ENCODE results near the gene NPPB.
A peak's percentile ranks its signal among the peaks of the same experiment; 100 is the strongest.

NPPB gene

DNA sequence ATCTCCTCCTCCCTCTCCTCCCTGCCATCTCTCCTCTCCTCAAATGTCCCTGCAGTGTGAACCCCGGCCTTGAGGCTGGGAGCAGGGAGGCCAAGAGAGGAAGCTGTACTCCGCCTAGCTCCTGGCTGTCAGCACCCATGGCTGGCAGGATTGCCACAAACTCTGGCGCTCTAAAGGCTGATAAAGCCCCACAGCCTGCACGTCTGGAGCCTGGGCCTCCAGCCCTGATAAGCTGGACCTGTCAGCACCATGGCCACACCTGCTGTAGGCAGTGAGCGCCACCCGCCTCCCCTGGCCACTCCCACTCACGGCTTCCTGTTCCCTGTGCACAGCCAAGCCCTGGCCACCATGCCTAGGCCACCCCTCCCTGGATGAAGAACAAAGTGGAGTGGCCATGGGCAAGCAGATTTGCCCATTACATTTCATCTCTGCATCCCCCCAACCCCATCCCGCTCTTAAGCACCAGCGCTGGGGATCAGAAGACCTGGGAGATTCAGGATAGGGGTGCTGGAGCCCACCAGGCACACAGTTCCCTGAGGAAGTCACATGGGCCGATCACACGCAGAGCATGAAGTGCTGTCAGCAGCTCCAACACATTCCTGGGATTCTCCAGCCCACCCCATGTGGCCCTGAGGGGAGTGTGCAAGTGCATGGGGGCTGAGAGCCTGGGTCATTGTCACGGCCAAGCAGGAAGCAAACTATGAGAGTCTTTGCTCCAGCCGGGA is 24.2 kb upstream of the NPPB start:
- DNase-seq (ENCODE audit: low read depth), result peak; percentile 15
- no peak overlapping the region for H3K4me3 ChIP-seq (ENCODE audit: low read depth, low read length)
- TF ChIP-seq, protein P1, sequence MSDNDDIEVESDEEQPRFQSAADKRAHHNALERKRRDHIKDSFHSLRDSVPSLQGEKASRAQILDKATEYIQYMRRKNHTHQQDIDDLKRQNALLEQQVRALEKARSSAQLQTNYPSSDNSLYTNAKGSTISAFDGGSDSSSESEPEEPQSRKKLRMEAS (IDR thresholded peaks at IDR 0.05; ENCODE audit: low read depth, low read length), result no peak
- TF ChIP-seq MYC (IDR thresholded peaks at IDR 0.05; ENCODE audit: low read depth, low read length), result no peak
- TF ChIP-seq, protein P2, sequence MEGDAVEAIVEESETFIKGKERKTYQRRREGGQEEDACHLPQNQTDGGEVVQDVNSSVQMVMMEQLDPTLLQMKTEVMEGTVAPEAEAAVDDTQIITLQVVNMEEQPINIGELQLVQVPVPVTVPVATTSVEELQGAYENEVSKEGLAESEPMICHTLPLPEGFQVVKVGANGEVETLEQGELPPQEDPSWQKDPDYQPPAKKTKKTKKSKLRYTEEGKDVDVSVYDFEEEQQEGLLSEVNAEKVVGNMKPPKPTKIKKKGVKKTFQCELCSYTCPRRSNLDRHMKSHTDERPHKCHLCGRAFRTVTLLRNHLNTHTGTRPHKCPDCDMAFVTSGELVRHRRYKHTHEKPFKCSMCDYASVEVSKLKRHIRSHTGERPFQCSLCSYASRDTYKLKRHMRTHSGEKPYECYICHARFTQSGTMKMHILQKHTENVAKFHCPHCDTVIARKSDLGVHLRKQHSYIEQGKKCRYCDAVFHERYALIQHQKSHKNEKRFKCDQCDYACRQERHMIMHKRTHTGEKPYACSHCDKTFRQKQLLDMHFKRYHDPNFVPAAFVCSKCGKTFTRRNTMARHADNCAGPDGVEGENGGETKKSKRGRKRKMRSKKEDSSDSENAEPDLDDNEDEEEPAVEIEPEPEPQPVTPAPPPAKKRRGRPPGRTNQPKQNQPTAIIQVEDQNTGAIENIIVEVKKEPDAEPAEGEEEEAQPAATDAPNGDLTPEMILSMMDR (IDR thresholded peaks at IDR 0.05; ENCODE audit: low read depth, low read length), result no peak
- TF ChIP-seq POLR2A (IDR thresholded peaks at IDR 0.05; ENCODE audit: extremely low read depth, insufficient read length), result no peak

DNA sequence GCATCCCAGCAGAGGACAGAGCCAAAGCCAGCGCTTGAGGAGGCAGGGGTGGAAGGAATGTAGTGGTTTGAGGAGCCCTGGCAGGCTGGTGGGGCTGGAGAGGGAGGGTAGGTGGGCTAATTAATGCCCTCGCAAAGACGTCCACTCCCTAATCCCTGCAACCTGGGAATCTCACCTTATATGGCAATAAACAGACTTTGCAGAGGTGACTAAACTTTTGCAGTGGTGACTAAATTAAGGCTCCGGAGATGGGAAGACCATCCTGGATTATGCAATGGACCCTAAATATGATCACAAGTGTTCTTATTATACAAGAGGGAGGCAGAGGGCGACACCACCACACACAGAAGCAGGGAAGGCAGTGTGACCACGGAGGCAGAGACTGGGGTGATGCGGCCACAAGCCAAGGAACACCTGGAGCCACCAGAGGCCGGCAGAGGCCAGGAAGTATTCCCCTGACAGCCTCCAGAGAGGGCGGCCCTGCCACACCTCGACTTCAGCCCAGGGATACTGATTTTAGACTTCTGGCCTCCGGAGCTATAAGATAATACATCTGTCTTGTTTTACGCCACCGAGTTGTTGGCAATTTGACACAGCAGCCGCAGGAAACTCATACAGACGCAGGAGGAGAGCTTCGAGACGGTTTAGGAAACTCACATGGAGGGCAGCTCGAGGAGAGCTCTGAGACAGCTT is 23.1 kb upstream of the NPPB start:
- H3K4me3 ChIP-seq (ENCODE audit: low read depth, low read length), result no peak overlapping the region
- TF ChIP-seq MYC (IDR thresholded peaks at IDR 0.05; ENCODE audit: low read depth, low read length) (no peak), POLR2A (IDR thresholded peaks at IDR 0.05; ENCODE audit: extremely low read depth, insufficient read length) (no peak)
- TF ChIP-seq, protein P1 (IDR thresholded peaks at IDR 0.05; ENCODE audit: low read depth, low read length), result no peak
- TF ChIP-seq, protein P2 (IDR thresholded peaks at IDR 0.05; ENCODE audit: low read depth, low read length), result no peak
- peak; percentile 35 for DNase-seq (ENCODE audit: low read depth)

DNA sequence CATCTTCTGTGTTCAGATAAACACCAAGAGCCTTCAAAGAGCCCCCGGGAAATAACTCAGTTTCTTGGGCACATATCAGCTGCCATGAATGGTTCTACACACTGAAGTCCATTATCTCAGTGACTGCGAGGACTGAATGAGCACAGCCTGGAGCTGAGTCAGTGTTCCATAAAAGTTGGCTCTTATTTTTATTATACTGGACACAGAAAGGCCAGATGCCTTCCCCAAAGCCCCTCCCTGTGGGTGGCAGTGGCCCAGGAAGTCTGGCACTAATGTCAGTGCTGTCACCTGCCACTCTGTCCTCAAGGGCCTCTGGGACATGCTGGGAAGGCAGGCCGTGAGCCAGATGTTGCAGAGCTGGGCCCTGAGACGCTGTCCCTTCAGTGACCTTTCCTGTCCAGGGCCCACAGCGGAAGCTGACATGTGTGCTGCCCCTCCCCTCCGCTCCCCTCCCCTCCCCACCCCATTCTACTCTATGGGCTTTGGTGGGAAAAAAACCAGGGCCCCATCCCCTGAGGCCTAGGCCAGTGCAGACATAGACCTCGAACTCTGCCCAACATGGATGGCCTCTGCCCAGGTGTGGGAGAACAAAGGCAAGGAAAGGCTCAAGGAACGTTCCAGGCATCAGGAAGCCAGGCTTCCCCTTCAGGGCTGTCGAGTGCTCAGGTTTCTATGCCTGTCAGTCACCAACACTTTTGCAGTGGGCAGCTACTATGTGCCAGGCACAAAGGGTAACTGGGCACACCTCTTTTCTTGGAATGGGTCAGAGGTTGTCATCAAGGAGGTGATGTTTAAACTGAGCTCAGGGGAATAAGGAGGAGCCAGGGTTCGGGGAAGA is 22.4 kb upstream of the NPPB start:
- DNase-seq (ENCODE audit: low read depth), result no peak
- no peak overlapping the region for H3K4me3 ChIP-seq (ENCODE audit: low read depth, low read length)
- TF ChIP-seq, protein P1 (IDR thresholded peaks at IDR 0.05; ENCODE audit: low read depth, low read length), result no peak
- TF ChIP-seq POLR2A (IDR thresholded peaks at IDR 0.05; ENCODE audit: extremely low read depth, insufficient read length) (no peak), MYC (IDR thresholded peaks at IDR 0.05; ENCODE audit: low read depth, low read length) (no peak)
- TF ChIP-seq, protein P2 (IDR thresholded peaks at IDR 0.05; ENCODE audit: low read depth, low read length), result no peak

DNA sequence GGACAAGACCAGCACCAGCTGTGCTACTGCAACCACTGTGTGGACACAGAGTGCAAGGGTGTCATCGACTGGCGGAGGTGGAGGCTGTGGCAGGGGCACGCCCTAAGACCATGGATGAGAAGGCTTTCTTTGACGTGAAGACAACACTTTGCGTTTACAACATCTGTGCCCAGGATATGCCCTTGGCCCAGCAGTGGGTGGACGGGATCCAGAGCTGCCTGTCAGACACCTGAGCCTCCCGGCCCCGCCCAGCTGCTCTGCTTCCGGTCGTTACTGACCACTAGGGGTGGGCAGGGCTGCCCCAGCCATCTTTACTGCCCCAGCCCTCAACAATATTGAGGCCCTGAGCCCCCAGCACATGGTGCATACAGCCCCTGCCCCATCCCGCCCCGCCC is 21.4 kb upstream of the NPPB start:
- TF ChIP-seq, protein P1 (IDR thresholded peaks at IDR 0.05; ENCODE audit: low read depth, low read length), result no peak
- TF ChIP-seq, protein P2 (IDR thresholded peaks at IDR 0.05; ENCODE audit: low read depth, low read length), result no peak
- no peak for TF ChIP-seq MYC (IDR thresholded peaks at IDR 0.05; ENCODE audit: low read depth, low read length)
- TF ChIP-seq POLR2A (IDR thresholded peaks at IDR 0.05; ENCODE audit: extremely low read depth, insufficient read length), result no peak
- no peak for DNase-seq (ENCODE audit: low read depth)
- no peak overlapping the region for H3K4me3 ChIP-seq (ENCODE audit: low read depth, low read length)

DNA sequence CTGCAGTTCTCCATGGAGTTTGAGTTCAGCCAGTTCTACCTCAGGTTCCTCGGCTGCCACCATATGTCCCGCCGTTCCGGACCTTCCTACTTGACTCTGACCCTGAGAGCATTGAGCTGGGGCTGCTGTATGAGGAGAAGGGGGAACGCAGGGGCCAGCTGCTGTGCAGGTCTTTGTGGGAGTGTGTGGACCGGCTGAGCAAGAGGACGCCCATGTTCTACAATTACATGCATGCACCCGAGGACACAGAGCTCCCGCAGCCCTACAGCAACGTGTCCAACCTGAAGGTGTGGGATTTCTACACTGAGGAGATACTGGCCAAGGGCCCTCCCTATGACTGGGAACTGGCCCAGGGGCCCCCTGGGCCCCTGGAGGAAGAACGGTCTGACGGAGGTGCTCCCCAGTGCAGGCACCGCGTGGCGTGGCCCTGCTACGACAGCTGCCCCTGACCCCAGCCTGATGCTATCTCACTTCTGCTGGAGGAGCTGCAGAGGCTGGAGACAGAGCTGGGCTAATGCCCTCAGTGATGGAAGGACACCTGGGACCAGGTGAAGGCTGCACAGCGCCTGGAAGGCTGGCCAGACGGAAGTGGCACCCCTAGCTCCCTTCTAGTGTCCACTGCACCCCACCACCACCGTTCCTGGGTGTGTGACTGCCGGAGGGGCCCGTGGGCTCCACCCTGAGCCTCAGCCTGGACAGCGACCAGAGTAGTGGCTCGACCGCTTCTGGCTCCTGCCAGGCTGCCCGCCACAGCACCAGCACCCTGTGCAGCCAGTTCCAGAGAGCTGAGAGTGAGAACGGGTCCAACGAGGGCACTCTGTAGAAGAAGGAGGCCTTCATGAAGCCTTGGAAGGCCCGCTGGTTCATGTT is 20.8 kb upstream of the NPPB start:
- TF ChIP-seq, protein P2 (IDR thresholded peaks at IDR 0.05; ENCODE audit: low read depth, low read length), result no peak
- TF ChIP-seq POLR2A (IDR thresholded peaks at IDR 0.05; ENCODE audit: extremely low read depth, insufficient read length) (no peak), MYC (IDR thresholded peaks at IDR 0.05; ENCODE audit: low read depth, low read length) (no peak)
- TF ChIP-seq, protein P1 (IDR thresholded peaks at IDR 0.05; ENCODE audit: low read depth, low read length), result no peak
- DNase-seq (ENCODE audit: low read depth), result no peak
- H3K4me3 ChIP-seq (ENCODE audit: low read depth, low read length), result no peak overlapping the region
